Renal pelvis (tissue), 4 donors: ENCODE data around the gene ANO6. TPM values are rescaled to one million over a fixed set of nuclear protein-coding genes. Genes with fewer than 3 reads are reported as not detected.

Experiments used
- DNase-seq: peaks from one replicate; pipeline ENCODE4 v3.0.0-alpha.2; 2013
- polyA plus RNA-seq, 3 donors: library from polyadenylated mRNA; unstranded; fragments of 120-200 nt; gene quantifications; one replicate each; pipeline ENCODE4 v1.2.1, GENCODE V29; 2013; ENCODE audit not compliant: insufficient read length in 3 of 3

The ANO6 gene
- polyA plus RNA-seq, 3 donors: 63.1 to 66.4 (median 64.4) TPM

- DNase-seq: no peak
Measured at GRCh38 chr12:45270951-45271350, 55.1 kb downstream of the ANO6 start.

- no peak for DNase-seq
Measured at GRCh38 chr12:45273717-45274271, 57.9 kb downstream of the ANO6 start.

- DNase-seq: no peak
Measured at GRCh38 chr12:45276154-45276755, 60.4 kb downstream of the ANO6 start.

- DNase-seq: no peak
Measured at GRCh38 chr12:45278447-45278846, 62.6 kb downstream of the ANO6 start.

DNA sequence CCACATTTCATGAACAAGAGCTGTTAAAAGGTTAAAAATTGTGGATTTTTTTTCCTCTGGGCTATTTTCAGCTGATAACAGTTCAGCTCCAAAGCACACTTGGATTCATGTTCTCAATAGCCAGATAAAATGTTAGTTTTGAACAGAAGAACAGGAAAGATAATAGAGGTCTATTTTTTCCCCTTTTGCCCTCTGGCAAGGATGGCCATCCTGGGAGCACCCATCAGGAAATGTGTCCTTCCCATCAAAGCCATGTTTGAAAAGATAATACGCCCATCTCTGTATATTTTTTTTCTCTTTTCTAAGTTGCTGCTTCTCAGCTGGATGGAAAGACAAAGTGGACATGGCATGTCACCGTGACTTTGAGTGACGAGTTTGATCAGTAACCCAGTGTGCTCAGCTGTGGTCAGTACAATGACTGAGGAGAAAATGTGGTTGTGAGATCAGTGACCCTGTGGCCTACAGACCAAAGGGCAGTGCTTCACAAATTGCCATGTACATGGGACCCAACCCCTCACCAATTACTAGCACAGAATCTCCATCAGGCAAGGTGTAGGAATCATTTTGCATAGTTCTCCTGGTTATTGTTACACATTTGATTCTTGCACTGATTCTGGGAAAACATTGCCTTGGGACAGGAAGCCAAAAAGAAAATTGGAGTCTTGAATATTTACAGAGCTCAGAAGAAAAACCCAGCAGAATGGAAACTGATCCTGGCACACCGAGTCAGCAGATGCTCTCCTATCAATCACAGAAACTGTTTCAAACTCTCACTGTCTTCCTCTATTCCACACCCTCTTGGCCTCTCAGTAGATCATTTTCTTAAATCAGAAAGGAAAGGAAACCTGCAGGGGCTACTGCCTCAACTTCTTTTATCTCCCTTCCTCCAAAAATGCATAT is 64.3 kb downstream of the ANO6 start:
- no peak for DNase-seq

- DNase-seq: no peak
Measured at GRCh38 chr12:45281994-45282393, 66.1 kb downstream of the ANO6 start.

- DNase-seq: no peak
Measured at GRCh38 chr12:45282411-45282810, 66.5 kb downstream of the ANO6 start.

GRCh38 chr12:45284096-45284901 is 68.4 kb downstream of the ANO6 start:
- no peak for DNase-seq

GRCh38 chr12:45285717-45286116 is 69.8 kb downstream of the ANO6 start:
- no peak for DNase-seq

- DNase-seq: no peak
Measured at GRCh38 chr12:45286621-45287020, 70.7 kb downstream of the ANO6 start.

- no peak for DNase-seq
Measured at GRCh38 chr12:45289245-45290215, 73.6 kb downstream of the ANO6 start.

- DNase-seq: no peak
Measured at GRCh38 chr12:45290216-45290605, 74.3 kb downstream of the ANO6 start.

- no peak for DNase-seq
Measured at GRCh38 chr12:45291518-45291917, 75.6 kb downstream of the ANO6 start.

DNA sequence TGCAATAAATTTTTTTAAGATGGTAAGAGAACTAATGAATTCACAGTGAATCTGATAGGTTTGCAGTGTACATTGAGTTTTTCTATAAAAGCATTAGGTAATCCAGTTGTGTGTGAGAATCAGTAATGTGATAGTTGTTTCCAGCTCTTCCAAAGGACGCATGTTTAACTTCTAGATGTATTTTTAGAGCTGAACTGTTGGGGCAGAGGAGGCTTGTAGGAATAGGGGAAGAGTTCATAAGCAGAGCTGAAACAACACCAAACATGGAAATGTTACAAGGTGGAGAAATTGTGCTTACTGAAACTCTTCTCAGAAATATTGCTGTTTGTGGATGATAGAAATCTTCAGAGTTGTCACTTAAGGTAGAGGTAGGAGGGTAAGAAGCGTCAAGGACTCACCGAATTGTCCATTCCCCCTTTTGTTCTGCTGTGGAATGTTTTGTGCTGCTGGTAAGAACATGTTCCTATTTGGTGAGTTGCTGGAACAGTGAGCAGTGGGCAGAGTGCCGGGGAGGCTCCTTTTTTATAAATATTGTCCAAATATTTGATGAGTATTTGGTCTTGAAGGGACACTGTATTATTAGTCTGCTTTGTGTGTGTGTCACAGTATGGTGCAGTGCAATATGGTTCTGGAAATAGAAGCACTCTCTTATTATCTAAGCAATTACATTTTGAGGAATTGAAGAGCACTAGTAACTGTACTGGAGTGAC is 76.7 kb downstream of the ANO6 start:
- no peak for DNase-seq

- DNase-seq: no peak
Measured at GRCh38 chr12:45294906-45295305, 79.0 kb downstream of the ANO6 start.

DNA sequence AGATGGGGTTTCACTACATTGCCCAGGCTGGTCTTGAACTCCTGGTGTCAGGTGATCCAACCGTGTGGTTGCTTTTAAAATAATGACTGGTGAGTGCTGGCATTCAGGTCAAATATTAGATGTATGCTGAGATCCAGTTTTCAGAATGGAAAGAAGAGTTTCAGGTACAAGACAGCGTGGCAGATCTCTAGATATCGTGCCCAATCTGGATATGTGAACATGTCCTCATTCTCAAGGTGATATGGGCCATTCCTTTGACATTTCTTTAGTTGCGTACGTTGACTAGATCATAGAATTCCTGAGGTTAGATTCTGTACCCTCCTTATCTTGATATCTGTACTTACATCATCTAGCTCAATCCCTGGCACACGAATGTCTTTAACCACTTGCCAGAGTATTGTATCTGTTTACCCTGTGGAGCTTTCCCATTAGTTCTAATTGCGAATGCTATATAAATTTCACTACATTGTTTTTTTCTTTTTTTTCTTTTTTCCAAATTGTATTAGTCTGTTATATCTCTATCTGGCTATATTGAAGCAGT is 80.2 kb downstream of the ANO6 start:
- DNase-seq: no peak

DNA sequence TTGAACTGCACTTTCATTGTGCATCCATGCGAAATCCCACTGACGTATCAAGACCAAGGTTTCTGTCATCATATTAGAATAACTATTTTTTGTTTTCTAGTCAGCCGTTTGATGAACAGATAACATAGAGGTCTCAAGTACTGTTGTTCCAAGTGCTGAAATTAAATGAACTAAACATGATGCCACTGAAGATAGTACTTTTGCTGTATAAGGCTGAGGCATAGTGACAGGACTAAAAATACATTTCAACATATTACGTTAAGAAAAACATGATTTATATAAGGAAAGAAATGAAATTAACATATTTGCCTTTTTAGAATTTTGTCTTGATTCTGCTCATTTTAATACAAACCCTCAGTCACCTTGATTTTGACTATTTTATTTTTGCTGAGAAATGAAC is 82.2 kb downstream of the ANO6 start:
- DNase-seq: no peak

GRCh38 chr12:45298721-45299692 is 83.1 kb downstream of the ANO6 start:
- no peak for DNase-seq
